ENCODE measurements around the gene RUVBL1.

Gene RUVBL1

DNA sequence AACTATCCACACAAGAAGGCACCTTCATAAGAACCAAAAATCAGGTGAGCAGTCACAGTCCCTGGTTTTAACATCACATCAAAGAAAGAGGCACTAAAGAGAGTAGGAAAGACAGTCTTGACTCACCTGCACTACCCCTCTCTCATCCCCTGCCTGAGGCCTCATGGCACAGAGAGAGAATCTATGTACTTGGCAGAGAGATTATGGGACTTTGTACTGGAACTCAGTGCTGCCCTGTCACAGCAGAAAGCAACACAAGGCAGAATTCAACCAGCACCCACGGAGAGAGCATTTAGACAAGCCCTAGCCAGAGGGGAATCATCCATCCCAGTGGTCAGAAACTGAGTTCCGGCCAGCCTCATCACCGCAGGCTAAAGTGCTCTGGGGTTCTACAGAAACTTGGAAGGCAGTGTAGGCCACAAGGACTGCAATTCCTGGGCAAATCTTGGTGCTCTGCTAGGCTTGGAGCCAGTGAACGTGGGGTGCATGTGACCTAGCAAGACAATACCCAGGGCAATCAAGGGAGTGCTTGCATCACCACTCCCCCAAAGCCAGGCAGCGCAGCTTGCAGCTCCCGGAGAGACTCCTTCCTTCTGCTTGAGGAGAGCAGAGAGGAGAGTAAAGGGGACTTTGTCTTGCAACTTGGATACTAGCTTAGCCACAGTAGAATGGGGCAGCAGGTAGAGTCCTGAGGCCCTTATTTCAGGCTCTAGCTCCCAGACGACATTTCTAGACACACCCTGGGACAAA lies 8.5 kb upstream of the RUVBL1 start:
- no peak for DNase-seq

DNA sequence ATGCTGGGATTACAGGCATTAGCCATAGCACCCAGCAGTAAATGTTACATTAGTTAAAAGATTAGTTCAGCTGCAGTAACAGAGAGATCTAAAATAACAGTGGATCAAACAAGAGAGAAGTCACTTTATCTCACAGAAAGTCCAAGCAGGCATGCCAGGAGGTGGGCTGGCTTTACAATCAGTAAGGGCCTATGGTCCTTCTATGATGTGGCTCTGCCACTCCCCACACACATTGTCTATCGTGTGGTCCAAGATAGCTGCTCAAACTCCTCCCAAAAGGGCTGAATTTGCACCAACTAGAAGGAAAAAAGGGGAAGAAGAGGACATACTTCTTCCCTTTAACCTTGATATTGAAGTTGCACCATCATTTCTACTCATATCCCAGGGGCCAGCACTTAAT lies 4.6 kb upstream of the RUVBL1 start:
- no peak for DNase-seq

DNA sequence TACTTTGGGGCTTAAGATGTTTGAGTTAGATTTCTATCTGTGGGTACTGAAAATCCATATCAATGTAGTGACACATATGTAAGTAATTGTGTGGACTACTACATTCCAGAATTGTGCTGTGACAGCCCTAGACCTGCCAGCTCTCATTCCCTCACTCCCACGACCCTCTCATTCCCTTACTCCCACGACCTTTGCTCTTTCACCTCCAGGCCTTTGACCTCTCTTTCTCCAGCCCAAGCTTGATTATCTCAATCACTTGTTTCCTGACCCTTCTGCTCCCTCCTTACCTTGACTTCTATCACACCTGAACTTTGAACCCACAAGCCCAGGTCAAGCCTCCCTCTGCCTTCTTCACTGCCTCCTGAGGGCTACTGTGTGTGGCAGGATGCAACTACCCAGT lies 3.6 kb upstream of the RUVBL1 start:
- DNase-seq, result no peak

DNA sequence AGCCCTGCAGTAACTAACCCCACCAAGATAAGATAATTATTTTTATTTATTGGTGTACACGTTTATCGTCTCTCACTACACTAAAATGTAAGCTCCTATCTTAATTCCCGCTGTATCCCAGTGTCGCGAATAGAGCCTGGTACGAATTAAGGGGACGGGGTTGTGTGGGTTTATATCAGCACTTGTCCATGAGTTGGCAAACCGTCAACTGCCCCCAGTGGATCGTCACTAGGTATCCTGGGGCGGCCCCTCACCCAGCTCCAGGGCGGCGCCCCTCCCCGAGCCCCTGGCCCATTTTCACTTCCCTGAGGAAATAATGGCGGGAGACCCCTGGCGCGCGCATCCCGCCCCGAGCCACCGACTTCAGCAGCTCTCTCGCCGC lies 465 bp downstream of the RUVBL1 start:
- no peak for DNase-seq

DNA sequence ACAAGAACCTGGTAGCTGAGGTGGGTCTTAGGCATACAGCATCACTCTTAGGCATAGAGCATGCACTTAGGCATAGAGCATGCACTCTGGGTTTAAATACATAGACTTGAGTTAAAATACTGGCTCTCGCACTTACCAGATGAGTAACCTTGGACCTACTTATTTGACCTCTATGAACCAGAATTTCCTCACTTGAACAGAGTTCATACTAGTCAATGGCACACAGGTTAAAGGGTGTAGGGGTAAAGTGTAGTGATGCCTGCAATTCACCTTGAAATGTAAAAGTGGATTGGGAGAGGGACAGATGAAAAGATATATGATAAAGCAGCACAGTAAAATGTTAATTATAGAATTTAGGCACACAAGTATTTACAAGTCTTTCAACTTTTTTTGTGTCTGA lies 1.6 kb downstream of the RUVBL1 start:
- no peak for DNase-seq

DNA sequence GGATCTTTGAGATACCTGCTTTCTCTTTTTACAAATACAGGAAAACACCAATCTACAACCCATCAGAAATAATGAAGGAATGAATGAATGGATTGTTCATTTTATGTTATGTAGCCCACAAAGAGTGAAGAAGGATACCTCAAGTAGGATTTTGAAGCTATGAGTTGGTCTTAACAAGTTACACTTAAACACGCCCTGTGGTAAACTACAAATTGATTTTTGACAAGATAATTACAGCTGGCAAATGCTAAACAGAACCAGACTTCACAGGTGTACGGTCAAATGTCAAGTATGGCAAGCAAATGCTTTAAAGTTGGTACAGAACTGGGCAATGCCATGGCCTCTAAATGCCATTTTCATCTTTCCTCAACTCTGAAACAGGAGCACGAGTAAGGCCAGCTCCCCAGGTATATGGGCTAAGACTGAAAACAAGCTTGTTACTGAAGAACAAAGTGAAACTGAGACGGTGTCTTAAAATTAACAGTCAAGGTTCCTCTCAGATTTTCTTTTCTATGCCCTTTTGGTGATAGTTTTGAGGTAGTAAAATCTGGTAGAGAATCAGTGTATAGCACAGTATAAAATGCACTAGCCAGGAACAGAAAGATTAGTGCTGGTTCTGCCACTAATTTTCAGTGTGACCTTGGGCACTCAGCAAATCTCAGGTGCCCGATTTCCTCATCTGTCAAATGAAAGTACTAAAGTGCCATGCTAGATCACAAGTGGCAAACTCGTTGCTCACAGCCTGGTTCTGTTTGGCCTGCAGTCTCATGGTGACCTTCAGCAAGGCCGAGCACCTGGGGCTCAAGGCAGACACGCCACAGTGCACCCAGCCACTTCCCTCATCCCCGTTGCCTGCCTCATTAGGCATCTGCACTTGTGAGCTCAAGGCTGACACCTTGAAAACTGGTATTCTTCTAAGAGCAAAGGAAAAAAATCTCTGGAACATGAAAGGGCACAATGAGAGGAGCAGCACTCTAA lies 9.5 kb downstream of the RUVBL1 start:
- DNase-seq, result no peak

DNA sequence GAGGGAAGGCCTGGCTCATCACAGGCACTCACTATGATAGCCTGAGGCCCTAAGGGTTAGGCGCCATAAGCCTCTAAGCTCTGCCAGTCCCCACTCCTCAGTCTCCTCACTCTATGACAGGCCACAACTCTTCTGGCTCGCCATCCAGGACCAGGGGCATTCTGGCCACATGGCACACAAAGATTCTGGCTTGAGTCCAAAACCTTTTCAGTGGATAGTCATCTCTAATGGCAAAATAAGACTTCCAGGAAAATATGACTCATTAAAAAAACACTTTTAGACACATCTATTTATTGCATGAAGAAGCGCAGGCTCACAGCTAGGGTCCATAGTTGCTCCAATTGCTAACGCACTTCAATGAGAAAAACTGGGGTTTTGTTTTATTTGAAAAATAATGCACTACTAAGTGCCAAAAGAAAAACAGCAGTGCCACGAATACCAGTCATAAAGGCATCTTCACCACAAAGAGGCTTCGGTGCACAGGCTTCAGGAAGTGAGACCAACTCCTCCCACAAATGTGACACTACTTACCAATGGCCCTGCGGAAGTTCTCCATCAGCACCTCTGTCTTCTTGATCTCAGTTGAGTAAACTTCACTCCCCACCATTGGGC lies 11.1 kb downstream of the RUVBL1 start:
- DNase-seq, result peak; percentile 51 to 74

DNA sequence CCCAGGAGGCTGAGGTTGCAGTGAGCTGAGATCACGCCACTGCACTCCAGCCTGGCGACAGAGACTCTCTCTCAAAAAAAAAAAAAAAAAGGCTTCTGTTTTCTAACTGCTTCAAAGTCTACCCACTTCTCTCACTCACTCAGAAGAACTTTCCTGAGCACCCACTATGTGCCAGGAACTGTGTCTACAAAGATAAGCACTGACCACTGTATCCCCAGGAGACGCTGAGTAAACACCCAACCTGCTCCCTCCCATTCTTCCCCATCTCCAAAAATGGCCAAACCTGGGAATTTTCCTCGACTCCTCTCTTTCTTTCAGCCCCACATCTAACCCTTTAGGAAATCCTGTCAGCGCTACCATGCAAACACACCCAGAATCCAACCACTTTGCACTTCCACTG lies 12.5 kb downstream of the RUVBL1 start:
- no peak for DNase-seq

DNA sequence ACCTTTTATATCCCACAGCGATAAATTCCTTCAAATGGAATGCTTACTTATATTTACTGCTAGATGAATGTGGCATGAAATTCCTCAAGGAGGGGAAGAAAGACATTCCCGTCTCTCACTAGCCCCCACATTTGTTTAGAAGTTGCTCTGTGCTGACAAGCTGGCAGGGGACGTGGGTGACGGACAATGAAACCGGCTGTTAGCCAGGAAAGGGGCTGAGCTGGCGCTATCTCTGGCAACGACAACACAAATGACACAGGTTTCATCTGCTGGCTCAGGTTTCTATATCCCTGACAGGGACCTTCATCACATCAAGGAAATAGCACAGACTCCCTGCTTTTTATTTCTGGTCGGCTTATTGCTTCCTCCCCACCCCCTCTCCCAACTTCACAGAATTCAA lies 15.8 kb downstream of the RUVBL1 start:
- no peak for DNase-seq

DNA sequence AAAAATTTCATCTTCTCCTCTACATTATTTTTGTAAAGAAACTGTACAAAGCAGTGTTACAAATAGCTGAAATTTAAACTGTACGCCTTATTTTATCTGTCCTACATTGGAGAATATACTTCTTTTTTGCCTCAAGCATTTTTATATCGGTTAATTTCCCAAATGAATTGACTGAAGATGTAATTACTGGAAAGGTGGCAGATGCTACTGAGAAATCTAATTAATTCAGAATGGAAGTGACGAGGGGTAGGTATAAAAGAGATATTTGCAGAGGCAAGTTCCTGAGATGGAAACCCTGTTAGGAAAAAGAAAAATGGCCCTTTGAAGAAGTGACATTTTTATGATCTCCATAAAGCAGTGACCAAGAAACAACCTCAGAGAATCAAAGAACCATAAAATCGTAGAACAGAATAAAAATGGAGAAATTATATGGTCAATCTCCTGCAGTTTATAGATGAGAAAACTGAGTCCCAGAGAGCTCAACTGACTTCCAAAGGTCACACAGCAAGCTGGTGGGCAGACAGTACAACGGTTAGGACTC lies 20.4 kb downstream of the RUVBL1 start:
- DNase-seq, result no peak

DNA sequence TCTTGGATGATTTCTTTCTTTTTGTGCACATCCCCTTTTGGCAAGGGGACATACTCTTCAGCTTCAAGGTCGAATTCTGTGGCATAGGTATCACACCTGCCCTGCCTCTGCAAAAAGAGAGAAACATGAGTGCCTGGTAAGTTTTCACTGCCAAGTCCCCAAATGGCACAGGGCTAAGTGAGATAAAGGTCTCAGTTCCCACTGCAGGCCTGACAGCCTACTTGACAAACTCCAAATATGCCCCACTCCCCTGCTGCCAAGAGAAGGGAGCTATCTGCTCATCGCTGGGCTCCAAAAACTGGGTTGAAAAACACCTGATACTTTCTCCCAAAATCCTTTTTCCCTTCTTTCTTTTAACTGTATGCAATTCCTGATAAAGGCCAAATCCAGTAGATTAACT lies 23.0 kb downstream of the RUVBL1 start:
- no peak for DNase-seq

DNA sequence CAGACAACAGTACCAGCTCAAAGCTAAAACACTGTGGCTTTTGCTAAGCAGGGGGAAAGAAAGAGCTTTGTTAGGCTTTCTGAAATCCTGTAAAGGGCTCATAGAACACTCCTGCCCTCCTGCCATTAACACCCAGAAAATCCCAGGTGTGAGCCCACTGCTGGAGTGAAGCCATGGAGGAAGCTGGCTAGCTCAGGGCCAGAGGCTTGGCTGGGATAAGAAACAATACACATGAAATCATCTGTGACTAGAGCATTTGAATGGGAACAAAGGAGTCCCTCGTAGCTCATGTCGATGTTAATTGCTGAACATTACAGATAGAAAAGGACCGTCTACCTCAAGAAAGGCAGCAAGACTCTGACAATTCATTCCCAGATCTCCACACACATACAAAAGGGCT lies 23.5 kb downstream of the RUVBL1 start:
- DNase-seq, result no peak

DNA sequence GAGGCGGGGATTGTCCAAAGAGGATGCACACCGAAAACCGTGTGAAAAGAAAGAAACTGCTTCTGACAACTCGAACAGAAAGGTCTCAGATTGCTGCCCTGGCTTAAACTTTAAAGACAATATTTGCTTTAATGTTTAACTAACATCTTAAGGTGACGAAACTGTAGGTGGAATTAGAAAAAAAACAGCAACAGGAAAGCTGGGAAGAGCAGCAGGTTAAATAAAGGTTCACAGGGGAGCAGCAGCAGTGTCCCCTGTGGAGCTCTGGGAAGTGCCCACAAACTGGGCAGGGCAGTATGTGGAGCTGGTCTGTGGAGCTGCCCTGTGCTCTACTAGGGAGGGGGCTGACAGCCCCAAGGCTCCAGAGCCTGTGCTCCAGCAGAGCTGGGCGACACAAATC lies 25.4 kb downstream of the RUVBL1 start:
- DNase-seq, result no peak

DNA sequence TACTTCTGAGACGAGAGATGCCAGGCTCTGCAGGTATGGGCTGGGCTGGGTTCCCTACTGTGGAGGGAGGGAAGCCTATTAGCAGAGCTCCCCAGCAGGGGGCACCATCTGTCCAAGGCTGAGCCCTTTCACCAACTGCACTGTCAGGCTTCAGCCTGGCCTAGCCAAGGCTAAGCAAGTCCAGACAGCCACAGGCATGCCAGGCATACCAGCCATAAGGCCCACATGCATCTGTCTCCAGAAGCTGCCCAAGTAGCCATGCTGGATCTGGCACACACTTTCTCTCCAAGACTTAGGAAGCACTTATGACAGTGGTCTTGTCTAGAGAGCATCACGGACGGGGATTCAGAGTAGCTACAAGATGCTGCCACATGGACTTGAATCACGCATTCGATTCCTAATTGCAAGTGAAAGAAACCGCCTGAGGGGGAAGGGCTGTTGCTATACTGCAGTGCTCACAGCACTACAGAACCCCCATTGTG lies 28.3 kb downstream of the RUVBL1 start:
- DNase-seq, result peak; percentile 79 to 81

DNA sequence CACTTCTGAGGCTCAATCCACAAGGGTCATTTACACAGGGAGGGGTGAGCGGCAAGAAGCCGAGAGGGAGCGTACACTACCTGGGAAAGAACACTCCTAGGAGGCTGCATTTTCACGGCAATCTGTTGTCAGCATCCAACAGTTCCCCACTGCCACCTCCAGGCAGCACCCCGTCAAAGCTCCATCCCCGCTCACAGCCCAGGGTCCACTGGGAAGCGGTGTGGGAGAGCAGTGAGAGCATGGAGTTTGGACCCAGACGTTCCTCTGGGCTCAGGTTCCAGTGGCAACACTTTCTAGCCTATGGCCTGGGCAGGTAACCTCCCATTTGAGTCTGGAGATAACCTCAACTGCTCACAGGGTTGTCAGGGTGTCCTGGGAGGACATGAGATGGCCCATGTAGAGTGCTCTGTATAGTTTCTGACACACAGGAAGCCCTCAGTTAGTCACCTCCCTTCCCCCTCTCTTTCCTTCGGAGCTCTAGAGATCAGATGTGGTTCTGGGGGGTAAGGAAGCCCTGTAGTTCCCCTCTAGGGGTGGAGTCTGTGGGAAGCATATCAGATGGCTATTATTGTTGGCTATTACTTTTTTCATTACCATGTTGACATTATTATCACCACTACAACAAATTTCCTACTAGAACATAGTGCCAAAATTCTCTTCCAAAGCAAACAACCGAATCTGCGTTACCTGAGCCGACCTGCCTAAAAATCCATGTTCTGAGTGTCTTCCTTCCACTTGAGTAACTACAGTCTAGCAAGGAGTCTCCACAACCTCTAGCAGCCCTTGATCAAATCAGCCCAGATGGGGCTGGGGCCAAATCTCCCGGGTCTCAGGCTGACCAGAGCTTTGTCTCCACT lies 29.1 kb downstream of the RUVBL1 start:
- DNase-seq, result no peak

DNA sequence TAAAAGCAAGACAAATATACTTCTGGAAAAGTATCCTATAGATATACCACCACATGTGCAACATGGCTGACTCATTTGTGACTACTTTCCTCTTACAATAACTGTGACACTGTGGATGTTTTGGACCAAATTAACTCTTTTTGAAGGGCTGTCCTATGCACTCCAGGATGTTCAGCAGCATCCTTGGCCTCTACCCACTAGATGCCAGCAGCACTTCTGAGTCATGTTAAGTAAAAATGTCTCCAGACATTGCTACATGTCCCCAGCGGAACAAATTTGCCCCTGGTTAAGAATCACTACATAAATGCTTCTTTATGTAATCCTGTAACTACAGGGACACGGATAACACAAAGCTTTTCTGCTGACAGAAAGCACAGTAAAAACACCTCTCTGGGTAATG lies 32.0 kb downstream of the RUVBL1 start:
- no peak for DNase-seq

DNA sequence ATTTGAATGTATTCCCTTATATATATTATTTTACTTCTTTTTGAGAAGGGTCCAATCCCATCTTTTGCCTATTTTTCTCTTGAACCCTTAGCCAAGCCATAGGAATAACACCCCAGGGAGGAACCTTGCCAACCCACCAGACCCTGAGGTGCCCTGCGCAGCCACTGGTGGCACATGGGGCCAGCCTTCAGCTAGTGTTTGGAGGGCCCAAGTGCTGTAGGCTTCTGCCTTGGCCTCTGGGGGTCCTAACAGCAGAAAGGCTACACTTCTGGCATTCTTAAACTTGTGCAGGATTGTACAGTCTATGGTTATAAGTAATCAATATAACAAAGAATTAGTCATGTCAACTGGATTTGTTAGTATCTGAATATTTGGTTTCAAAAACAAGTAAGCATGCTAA lies 34.5 kb downstream of the RUVBL1 start:
- no peak for DNase-seq

DNA sequence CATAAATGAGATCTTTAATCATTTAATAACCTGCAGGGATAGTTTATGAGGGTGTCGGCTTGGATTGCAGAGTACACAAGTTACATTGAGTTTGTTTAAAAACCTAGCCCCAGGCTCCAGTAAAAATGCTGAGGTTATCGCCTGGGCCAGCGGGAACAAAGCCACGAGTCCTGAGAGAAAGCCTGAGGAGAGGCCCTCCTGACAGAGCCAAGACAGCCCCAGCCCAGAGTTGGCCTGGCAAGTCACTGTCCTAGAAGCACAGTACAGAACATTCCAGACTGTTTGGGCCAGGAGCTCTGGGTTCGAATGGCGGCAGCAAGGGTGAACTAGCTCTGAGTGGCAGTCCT lies 39.0 kb downstream of the RUVBL1 start:
- DNase-seq, result no peak

DNA sequence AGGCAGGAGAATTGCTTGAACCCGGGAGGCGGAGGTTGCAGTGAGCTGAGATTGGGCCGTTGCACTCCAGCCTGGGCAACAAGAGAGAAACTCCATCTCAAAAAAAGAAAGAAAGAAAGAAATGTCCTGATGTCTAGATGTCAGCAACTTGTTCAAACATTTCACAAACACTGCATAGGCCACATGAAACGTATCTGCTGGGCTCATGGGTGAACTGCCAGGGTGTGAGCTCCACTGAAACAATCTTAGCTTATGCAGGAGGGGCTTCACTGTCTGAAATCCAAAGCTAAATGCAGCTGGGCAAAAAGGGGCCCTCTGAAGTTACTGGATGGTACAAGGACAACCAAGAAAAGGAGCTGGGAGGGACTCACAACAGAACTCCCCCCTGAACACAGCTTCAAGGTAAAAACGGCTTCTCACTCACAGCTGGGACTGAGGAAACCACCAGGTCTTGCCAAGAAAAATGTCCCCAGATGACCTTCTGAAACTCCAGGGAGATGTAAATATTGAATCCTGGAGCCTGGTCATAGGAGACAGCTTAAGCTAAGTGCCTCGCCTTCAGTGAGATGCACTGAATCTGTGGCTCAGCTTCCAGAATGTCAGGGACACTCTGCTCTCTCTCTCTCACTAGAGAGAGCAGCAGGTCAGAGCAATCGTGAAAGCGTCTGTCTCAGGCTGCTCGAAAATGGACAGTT lies 39.5 kb downstream of the RUVBL1 start:
- no peak for DNase-seq

DNA sequence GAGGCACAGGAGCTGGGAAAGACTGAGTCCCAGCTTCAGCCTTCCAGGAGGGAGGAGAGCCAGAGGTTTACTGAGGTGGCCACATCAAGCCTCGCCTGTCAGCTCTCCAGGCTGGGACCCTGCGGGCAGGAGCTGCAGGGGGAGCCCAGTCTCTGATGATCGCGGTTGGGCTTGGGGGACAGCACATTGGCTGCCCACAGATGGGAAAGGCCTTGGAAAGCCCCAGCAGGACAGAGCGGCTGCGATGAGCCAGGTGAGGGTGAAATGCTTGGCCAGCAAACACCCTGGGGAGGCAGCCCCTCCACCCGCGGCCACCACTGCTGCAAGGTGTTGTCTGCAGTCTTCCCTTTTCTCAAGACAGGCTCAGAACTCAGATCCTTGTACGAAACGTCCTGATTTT lies 40.2 kb downstream of the RUVBL1 start:
- no peak for DNase-seq

DNA sequence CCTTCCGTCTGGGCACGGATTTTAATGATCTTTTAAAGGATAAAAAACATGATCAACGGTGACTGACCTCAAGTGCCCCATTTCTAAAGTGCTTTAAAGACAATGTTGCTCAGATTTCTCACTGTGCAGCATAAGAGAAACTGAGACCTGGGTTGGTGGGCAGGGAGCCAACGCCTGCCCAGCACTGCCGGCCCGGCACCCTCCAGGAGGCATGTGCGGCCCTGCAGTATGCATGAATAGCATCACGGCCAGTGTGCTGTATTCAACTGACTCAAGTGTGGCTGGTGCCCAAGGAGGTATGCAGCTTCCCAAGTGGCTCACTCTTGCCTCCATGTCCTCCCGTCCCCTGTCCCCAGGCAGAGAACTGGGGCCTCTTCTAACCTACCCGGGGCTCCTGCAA lies 41.1 kb downstream of the RUVBL1 start:
- no peak for DNase-seq

DNA sequence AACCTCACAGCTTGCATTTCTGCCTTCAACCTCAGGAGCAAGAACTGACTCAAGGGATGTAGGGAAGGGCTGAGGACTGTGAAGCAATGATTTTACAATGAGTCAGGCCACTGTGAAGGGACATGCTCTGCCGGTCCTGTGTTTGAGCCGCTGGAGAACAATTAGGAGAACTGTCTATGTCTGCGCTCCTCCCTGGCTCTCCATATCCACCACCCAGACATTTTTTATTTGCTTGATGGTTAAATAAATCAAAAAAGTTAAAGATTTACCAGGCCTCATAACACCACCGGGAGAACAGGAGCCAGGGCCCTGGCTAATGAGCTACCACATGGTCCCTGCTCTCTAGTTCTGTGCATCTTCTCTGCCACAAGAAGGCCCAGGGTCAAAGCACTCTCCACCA lies 41.8 kb downstream of the RUVBL1 start:
- no peak for DNase-seq

All from CD4-positive, alpha-beta T cell treated with Interleukin-4 for 1 hour (primary cell).